ACC112 (cell line): ENCODE results near the gene P2RX7.
"Not testable (repeated sequence)": the region's sequence is repeated elsewhere in the genome, so short reads cannot be mapped to it uniquely, and the experiment has no call there.

Source experiments
- H2AFZ ChIP-seq: fragments of 200-600 bp; sonication (generic); one replicate; pipeline ENCODE4 v1.6.0; 2017; ENCODE audit warnings: antibody characterized with exemption, low read length; ENCODE audit not compliant: unreplicated experiment
- H3K27ac ChIP-seq: fragments of 200-600 bp; sonication (generic); 2 replicates; pipeline ENCODE4 v1.5.1; 2014; ENCODE audit warnings: low read depth, mild to moderate bottlenecking, antibody characterized with exemption, low read length, moderate library complexity
- H3K27me3 ChIP-seq: fragments of 200-600 bp; sonication (generic); 2 replicates; pipeline ENCODE4 v1.6.1; 2014; ENCODE audit warnings: mild to moderate bottlenecking, antibody characterized with exemption, low read length, moderate library complexity, mixed read lengths; ENCODE audit not compliant: insufficient read depth
- H3K36me3 ChIP-seq: fragments of 200-600 bp; sonication (generic); 2 replicates; pipeline ENCODE4 v1.6.1; 2016; ENCODE audit warnings: mild to moderate bottlenecking, antibody characterized with exemption, low read length, moderate library complexity, mixed read lengths; ENCODE audit not compliant: insufficient read depth
- H3K4me1 ChIP-seq: fragments of 200-600 bp; sonication (generic); one replicate; pipeline ENCODE4 v1.6.1; 2016; ENCODE audit warnings: low read length, mixed read lengths; ENCODE audit not compliant: insufficient read depth, unreplicated experiment, control insufficient read depth
- H3K4me3 ChIP-seq: fragments of 200-600 bp; sonication (generic); 2 replicates; pipeline ENCODE4 v1.5.1; 2014; ENCODE audit warnings: mild to moderate bottlenecking, low read depth, low read length
- H3K79me2 ChIP-seq: fragments of 200-600 bp; sonication (generic); one replicate; pipeline ENCODE4 v1.6.0; 2016; ENCODE audit warnings: low read length; ENCODE audit not compliant: control insufficient read depth, unreplicated experiment, insufficient read depth

P2RX7 gene

DNA sequence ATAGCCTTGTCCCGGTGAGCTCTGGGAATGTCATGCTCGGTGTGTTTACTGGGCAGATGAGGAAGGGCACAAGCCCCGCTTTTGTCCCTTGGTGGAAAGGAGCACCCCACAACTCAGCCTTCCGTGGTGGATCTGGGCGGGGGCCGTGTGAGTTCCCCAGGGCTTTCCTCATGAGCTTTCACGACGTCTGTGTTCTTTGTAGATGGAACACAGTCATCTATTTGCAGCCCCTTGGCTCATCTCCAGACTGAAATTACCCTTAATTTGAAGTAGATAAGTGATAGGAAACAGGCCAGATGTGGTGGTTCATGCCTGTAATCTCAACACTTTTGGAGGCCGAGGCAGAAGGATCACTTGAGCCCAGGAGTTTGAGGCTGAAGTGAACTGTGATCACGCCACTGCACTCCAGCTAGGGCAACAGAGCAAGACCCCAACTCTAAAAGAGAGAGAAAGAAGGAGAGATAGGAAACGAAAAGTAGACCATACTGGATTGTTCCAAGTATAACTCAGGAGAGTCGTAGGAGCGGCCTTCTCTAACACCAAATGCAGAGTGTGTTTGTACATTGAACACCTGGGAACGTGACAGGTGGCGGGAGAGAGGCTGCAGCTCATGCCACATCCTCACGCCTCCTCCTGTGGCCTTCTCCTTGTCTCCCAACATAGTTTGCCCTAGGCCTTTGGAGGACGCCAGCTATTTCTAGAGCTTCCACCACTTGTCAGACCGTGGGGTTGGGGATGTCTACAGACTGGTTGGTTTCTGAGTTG lies 86.1 kb downstream of the P2RX7 start:
- H3K4me1 ChIP-seq, result peaks cover 18% of the 10 kb centered on the region
- H3K27ac ChIP-seq, result no peak overlapping the region
- H3K36me3 ChIP-seq, result peaks cover 5% of the 10 kb centered on the region; the same call in 1 of the 2 replicates
- no peak overlapping the region for H3K4me3 ChIP-seq
- no peaks in the 10 kb centered on the region for H3K27me3 ChIP-seq
- no peaks in the 10 kb centered on the region for H3K79me2 ChIP-seq
- no peak overlapping the region for H2AFZ ChIP-seq

- Histone ChIP-seq H2AFZ (no peak overlapping the region), H3K4me1 (peaks cover 11% of the 10 kb centered on the region), H3K4me3 (no peak overlapping the region), H3K36me3 (peaks cover 5% of the 10 kb centered on the region; the same call in 1 of the 2 replicates), H3K27me3 (no peaks in the 10 kb centered on the region), H3K79me2 (no peaks in the 10 kb centered on the region), H3K27ac (no peak overlapping the region)
These were observed 86.8 kb downstream of the P2RX7 start for GRCh38 chr12:121219353-121219986.

DNA sequence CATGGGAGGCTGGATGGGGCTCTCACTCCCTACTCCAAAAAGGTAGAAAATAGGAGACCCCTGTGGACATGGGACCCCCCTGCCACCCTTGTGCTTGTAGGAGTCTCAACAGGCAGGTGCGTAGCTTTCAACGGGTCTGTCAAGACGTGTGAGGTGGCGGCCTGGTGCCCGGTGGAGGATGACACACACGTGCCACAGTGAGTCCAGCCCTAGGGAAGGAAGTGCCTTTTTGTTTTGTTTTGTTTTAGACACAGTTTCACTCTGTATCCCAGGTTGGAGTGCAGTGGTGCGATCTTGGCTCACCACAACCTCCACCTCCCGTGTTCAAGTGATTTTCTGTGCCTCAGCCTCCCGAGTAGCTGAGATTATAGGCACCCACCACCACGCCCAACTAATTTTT lies 90.2 kb downstream of the P2RX7 start:
- no peak overlapping the region for H3K4me3 ChIP-seq
- H3K79me2 ChIP-seq, result no peaks in the 10 kb centered on the region
- peaks cover 5% of the 10 kb centered on the region; the same call in 1 of the 2 replicates for H3K36me3 ChIP-seq
- no peak overlapping the region for H3K27ac ChIP-seq
- H3K4me1 ChIP-seq, result no peaks in the 10 kb centered on the region
- H3K27me3 ChIP-seq, result no peaks in the 10 kb centered on the region
- no peak overlapping the region for H2AFZ ChIP-seq

GRCh38 chr12:121223292-121224285 lies 90.9 kb downstream of the P2RX7 start:
- H3K4me1 ChIP-seq, result no peaks in the 10 kb centered on the region
- no peak overlapping the region for H3K27ac ChIP-seq
- H3K27me3 ChIP-seq, result no peaks in the 10 kb centered on the region
- no peak overlapping the region for H2AFZ ChIP-seq
- H3K4me3 ChIP-seq, result no peak overlapping the region
- H3K36me3 ChIP-seq, result peaks cover 5% of the 10 kb centered on the region; the same call in 1 of the 2 replicates
- no peaks in the 10 kb centered on the region for H3K79me2 ChIP-seq

- no peaks in the 10 kb centered on the region for H3K79me2 ChIP-seq
- H2AFZ ChIP-seq, result no peak overlapping the region
- H3K36me3 ChIP-seq, result no peaks in the 10 kb centered on the region
- H3K27me3 ChIP-seq, result no peaks in the 10 kb centered on the region
- H3K4me1 ChIP-seq, result no peaks in the 10 kb centered on the region
- H3K27ac ChIP-seq, result no peak overlapping the region
- H3K4me3 ChIP-seq, result no peak overlapping the region
These were observed 91.9 kb downstream of the P2RX7 start for GRCh38 chr12:121224591-121224990.

DNA sequence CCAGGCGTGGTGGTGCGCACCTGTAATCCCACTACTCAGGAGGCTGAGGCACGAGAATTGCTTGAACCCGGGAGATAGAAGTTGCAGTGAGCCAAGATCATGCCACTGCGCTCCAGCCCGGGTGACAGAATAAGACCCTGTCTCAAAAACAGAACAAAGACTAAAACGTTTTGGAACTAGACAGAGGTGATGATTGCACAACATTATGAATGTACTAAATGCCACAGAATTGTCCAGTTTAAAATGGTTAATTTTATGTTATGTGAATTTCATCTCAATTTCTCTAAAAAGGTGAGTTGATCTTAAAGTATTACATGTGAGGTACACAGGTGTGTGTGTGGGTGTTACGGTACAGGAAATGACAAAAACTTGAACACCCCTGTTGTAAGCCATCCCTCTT lies 93.7 kb downstream of the P2RX7 start:
- H3K4me3 ChIP-seq, result no peak overlapping the region
- no peaks in the 10 kb centered on the region for H3K79me2 ChIP-seq
- H3K27ac ChIP-seq, result no peak overlapping the region
- no peaks in the 10 kb centered on the region for H3K27me3 ChIP-seq
- H2AFZ ChIP-seq, result no peak overlapping the region
- H3K36me3 ChIP-seq, result no peaks in the 10 kb centered on the region
- H3K4me1 ChIP-seq, result no peaks in the 10 kb centered on the region

DNA sequence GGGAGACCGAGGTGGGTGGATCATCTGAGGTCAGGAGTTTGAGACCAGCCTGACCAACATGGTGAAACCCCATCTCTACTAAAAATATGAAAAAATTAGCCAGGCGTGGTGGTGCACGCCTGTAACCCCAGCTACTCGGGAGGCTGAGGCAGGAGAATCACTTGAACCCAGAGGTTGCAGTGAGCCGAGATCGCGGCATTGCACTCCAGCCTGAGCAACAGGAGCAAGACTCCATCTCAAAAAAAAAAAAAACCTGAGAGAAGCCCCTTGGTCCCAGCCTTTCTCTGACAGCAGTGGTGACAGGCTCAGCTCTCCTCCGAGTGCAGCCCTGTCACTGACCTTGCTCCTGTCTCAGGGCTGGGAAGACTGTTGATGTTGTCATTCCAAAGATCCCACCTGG lies 94.2 kb downstream of the P2RX7 start:
- not testable (repeated sequence) for H3K4me1 ChIP-seq, H3K79me2 ChIP-seq, H3K36me3 ChIP-seq, H3K4me3 ChIP-seq, H2AFZ ChIP-seq, H3K27ac ChIP-seq, H3K27me3 ChIP-seq

- no peaks in the 10 kb centered on the region for H3K4me1 ChIP-seq
- no peaks in the 10 kb centered on the region for H3K27me3 ChIP-seq
- H2AFZ ChIP-seq, result no peak overlapping the region
- no peaks in the 10 kb centered on the region for H3K79me2 ChIP-seq
- no peaks in the 10 kb centered on the region for H3K36me3 ChIP-seq
- H3K27ac ChIP-seq, result no peak overlapping the region
- H3K4me3 ChIP-seq, result no peak overlapping the region
These were observed 94.6 kb downstream of the P2RX7 start for GRCh38 chr12:121227294-121227693.

DNA sequence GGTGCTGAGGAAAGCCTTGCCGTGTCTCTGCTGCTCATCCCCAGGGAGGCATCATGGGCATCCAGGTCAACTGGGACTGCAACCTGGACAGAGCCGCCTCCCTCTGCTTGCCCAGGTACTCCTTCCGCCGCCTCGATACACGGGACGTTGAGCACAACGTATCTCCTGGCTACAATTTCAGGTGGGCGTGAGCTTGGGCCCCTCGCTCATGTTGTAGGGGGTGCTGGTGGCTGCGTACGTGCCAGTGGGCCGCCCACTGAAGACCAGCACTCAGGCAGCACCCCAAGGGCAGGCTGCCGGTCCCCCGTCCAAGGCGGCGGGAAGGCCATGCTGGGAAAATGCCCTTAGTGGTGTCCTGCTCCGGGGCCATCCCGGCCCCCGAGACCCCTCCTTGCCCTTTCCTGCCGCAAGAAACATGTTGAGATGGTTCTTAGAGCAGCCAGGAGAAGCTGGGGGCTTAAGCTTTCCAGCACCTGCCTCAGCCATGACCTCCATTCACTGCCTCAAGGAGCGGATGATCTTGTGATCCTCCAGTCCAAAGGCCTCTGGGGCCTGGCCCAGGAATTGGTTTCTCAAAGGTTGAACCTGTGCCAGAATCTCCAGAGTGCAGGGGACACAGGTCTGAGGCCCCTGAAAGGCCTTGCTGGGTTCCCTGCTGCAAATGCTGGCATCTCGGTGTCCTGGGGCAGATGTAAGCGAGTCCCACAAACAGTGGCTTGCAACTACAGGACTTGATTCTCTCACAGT lies 96.4 kb downstream of the P2RX7 start:
- H3K27me3 ChIP-seq, result no peaks in the 10 kb centered on the region
- H2AFZ ChIP-seq, result no peak overlapping the region
- no peaks in the 10 kb centered on the region for H3K36me3 ChIP-seq
- H3K4me1 ChIP-seq, result no peaks in the 10 kb centered on the region
- H3K4me3 ChIP-seq, result no peak overlapping the region
- no peaks in the 10 kb centered on the region for H3K79me2 ChIP-seq
- H3K27ac ChIP-seq, result no peak overlapping the region
